Neuronal stem cell (in vitro differentiated cells): ENCODE measurements around the gene TCF19.
A peak's percentile ranks its signal among the peaks of the same experiment; 100 is the strongest.
"Not testable (repeated sequence)": the region's sequence is repeated elsewhere in the genome, so short reads cannot be mapped to it uniquely, and the experiment has no call there.

ENCODE experiments used
- DNase-seq: peaks from one replicate; pipeline ENCODE4 v3.0.0-alpha.2; 2013; ENCODE audit warnings: low spot score
- H2AFZ ChIP-seq: one replicate; pipeline ENCODE4 v1.6.1; 2013; ENCODE audit warnings: mild to moderate bottlenecking, low read length, inconsistent platforms
- H2AK5ac ChIP-seq: 2 replicates; pipeline ENCODE4 v1.6.1; 2013; ENCODE audit warnings: low read depth, mild to moderate bottlenecking, inconsistent platforms, low read length, moderate library complexity, mixed read lengths
- H2BK120ac ChIP-seq: 2 replicates; pipeline ENCODE4 v1.6.1; 2013; ENCODE audit warnings: low read depth, mild to moderate bottlenecking, inconsistent platforms, low read length, moderate library complexity, mixed read lengths
- H2BK12ac ChIP-seq: one replicate; pipeline ENCODE4 v1.6.1; 2013; ENCODE audit warnings: low read length, inconsistent platforms
- H2BK15ac ChIP-seq: 2 replicates; pipeline ENCODE4 v1.6.1; 2013; ENCODE audit warnings: mild to moderate bottlenecking, low read length, inconsistent platforms, mixed read lengths
- H2BK5ac ChIP-seq: one replicate; pipeline ENCODE4 v1.6.1; 2013; ENCODE audit warnings: inconsistent platforms, mild to moderate bottlenecking, low read length, moderate library complexity
- H3K14ac ChIP-seq: one replicate; pipeline ENCODE4 v1.6.1; 2013; ENCODE audit warnings: low read length, inconsistent platforms
- H3K18ac ChIP-seq: 2 replicates; pipeline ENCODE4 v1.6.1; 2013; ENCODE audit warnings: low read length, inconsistent platforms
- H3K23ac ChIP-seq: 2 replicates; pipeline ENCODE4 v1.6.1; 2013; ENCODE audit warnings: low read depth, mild to moderate bottlenecking, mixed read lengths, low read length, inconsistent platforms; ENCODE audit not compliant: poor library complexity
- H3K27ac ChIP-seq: replicated peaks from 3 replicates; pipeline ENCODE4 v1.5.1; 2013; ENCODE audit warnings: low read length, inconsistent platforms
- H3K27me3 ChIP-seq, 3 experiments: 2 replicates each; pipeline ENCODE4 v1.6.1; 2013; ENCODE audit warnings: low read length in 3 of 3, mild to moderate bottlenecking in 2 of 3, inconsistent platforms in 1 of 3, low read depth in 1 of 3, mixed read lengths in 1 of 3, moderate library complexity in 1 of 3; ENCODE audit not compliant: control insufficient read depth in 3 of 3, insufficient read depth in 3 of 3
- H3K36me3 ChIP-seq, 2 donors: replicated peaks in 1 of 2; 2 replicates each; pipeline ENCODE4 v1.6.1; 2013; ENCODE audit warnings: low read length in 2 of 2; ENCODE audit not compliant: control insufficient read depth in 2 of 2, insufficient read depth in 2 of 2
- H3K4ac ChIP-seq: 2 replicates; pipeline ENCODE4 v1.6.1; 2013; ENCODE audit warnings: inconsistent platforms, mild to moderate bottlenecking, low read length, moderate library complexity
- H3K4me1 ChIP-seq, 2 donors: 1 replicate in 1 of 2; 2 replicates in 1 of 2; pipeline ENCODE4 v1.6.1; 2013; ENCODE audit warnings: low read length in 2 of 2, low read depth in 1 of 2; ENCODE audit not compliant: control insufficient read depth in 2 of 2, insufficient read depth in 1 of 2
- H3K4me2 ChIP-seq: one replicate; pipeline ENCODE4 v1.6.1; 2013; ENCODE audit warnings: mild to moderate bottlenecking, low read length, inconsistent platforms; ENCODE audit not compliant: insufficient read depth, poor library complexity, severe bottlenecking
- H3K4me3 ChIP-seq, 2 donors: 2 replicates each; pipeline ENCODE4 v1.5.1; 2013; ENCODE audit warnings: low read length in 2 of 2, mild to moderate bottlenecking in 2 of 2, inconsistent platforms in 1 of 2, moderate library complexity in 1 of 2
- H3K79me1 ChIP-seq: one replicate; pipeline ENCODE4 v1.6.1; 2013; ENCODE audit warnings: low read depth, mild to moderate bottlenecking, inconsistent platforms, low read length, moderate library complexity
- H3K9ac ChIP-seq: one replicate; pipeline ENCODE4 v1.6.1; 2013; ENCODE audit warnings: mild to moderate bottlenecking, low read depth, low read length, inconsistent platforms; ENCODE audit not compliant: poor library complexity
- H3K9me3 ChIP-seq, 2 donors: replicated peaks in 1 of 2; 2 replicates each; pipeline versions ENCODE3 to v1.6.1; 2013; ENCODE audit warnings: low read length in 2 of 2, mild to moderate bottlenecking in 2 of 2, inconsistent platforms in 1 of 2, low read depth in 1 of 2, mixed read lengths in 1 of 2, moderate library complexity in 1 of 2; ENCODE audit not compliant: control insufficient read depth in 2 of 2, insufficient read depth in 1 of 2
- H4K8ac ChIP-seq: one replicate; pipeline ENCODE4 v1.6.1; 2013; ENCODE audit warnings: low read depth, mild to moderate bottlenecking, inconsistent platforms, low read length, moderate library complexity
- H4K91ac ChIP-seq: one replicate; pipeline ENCODE4 v1.6.1; 2013; ENCODE audit warnings: low read length, low read depth, mild to moderate bottlenecking, inconsistent platforms; ENCODE audit not compliant: poor library complexity
- WGBS, 2 donors: extraction: QIAGEN DNeasy Blood & Tissue Kit; methylation state at CpG; one replicate each; pipeline ENCODE4 v1.1.7; 2013; ENCODE audit warnings: missing lambda C conversion rate in 2 of 2, mixed read lengths in 1 of 2; ENCODE audit not compliant: insufficient read length in 2 of 2, insufficient replicate concordance in 1 of 2; ENCODE audit errors: extremely low coverage in 2 of 2; 5-methylcytosine and 5-hydroxymethylcytosine counted together

TCF19 gene

DNA sequence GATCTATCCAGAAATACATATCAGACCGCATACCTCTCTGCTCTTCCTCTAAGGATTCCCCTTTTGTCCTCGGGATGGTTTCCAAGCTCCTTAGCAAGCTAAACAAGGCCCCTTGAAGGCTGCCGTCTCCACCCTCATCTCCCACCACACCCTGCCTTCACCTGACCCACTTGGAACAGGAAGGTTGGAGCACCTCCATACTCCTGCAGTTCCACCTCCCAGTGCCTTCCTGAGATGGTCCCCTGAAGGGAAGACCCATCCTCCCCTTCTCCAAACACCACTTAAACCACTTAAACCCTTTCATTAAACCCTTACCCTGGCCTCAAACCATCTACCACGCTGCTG lies 20.6 kb downstream of the TCF19 start:
- Histone ChIP-seq H3K4me2 (no peak overlapping the region), H4K8ac (no peak overlapping the region), H4K91ac (no peak overlapping the region), H3K27me3 (peaks cover 0 to 2% (median 0%) of the 10 kb centered on the region in 3 experiments), H3K14ac (no peak overlapping the region), H3K23ac (no peak overlapping the region), H3K9me3 (no peaks in the 10 kb centered on the region), H2BK120ac (no peak overlapping the region), H3K79me1 (no peaks in the 10 kb centered on the region), H3K4me3 (no peak overlapping the region), H2AK5ac (no peak overlapping the region), H2BK5ac (no peak overlapping the region), H3K36me3 (no peaks in the 10 kb centered on the region), H2BK12ac (no peak overlapping the region), H3K9ac (no peak overlapping the region), H2AFZ (no peak overlapping the region), H3K27ac (no peak overlapping the region), H2BK15ac (no peak overlapping the region), H3K18ac (no peak overlapping the region), H3K4ac (no peak overlapping the region), H3K4me1 (no peaks in the 10 kb centered on the region)
- DNase-seq: no peak
- 100% methylated on average over 1 of the region's 4 CpGs; no CpG with 5 or more reads in 1 of the 2 donors for whole genome bisulfite sequencing, 2 donors

DNA sequence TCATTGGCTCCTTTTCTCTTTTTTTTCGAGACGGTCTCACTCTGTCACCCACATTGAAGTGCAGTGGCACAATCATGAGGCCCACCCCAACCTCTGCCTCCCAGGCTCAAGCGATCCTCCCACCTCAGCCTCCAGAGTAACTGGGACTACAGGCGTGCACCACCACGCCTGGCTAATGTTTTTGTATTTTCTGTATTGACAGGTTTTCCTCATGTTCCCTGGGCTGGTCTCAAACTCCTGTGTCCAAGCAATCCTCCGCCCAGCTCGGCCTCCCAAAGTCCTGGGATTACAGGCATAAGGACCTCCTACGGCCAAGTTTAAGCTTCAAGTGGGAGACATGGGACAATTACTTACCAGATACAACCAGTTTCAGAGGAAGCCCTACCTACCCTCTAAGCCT lies 21.5 kb downstream of the TCF19 start:
- H3K9ac ChIP-seq: no peak overlapping the region
- H2BK12ac ChIP-seq: no peak overlapping the region
- no peak overlapping the region for H3K27ac ChIP-seq
- no peaks in the 10 kb centered on the region for H3K9me3 ChIP-seq
- no peak overlapping the region for H3K18ac ChIP-seq
- H4K8ac ChIP-seq: no peak overlapping the region
- H2BK15ac ChIP-seq: no peak overlapping the region
- no peak overlapping the region for H3K23ac ChIP-seq
- H3K36me3 ChIP-seq: no peaks in the 10 kb centered on the region
- H2AFZ ChIP-seq: no peak overlapping the region
- H3K4me3 ChIP-seq: no peak overlapping the region
- no peak overlapping the region for H3K14ac ChIP-seq
- no peaks in the 10 kb centered on the region for H3K79me1 ChIP-seq
- no peak for DNase-seq
- no peak overlapping the region for H3K4me2 ChIP-seq
- H2BK5ac ChIP-seq: no peak overlapping the region
- no peak overlapping the region for H2AK5ac ChIP-seq
- no peak overlapping the region for H4K91ac ChIP-seq
- WGBS, 2 donors: no CpG with 5 or more reads among the region's 8 CpGs
- H3K4me1 ChIP-seq: no peaks in the 10 kb centered on the region
- no peak overlapping the region for H2BK120ac ChIP-seq
- peaks cover 0 to 2% (median 0%) of the 10 kb centered on the region in 3 experiments for H3K27me3 ChIP-seq
- H3K4ac ChIP-seq: no peak overlapping the region

DNA sequence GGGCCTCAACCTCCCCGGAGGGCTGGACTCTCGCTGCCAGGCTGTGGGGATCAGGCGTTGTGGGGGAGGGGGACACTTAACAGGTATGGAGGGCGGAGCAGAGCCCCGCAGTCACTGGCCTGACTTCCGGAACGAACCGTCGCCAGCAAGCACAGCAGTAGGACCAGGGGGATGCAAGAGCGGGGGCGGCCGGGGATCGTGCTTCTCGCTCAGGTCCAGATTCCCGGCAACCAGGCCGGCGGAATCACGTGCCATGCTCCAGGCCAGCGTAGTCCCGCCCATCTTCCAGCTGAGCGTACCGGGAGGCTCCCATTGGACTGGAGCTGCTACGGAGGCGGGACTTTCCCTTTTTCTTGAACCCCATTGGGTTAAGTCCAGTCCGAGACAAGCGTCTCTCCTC lies 22.1 kb downstream of the TCF19 start:
- Histone ChIP-seq H2AK5ac (no peak overlapping the region), H4K8ac (no peak overlapping the region), H2BK5ac (no peak overlapping the region), H3K4me1 (no peaks in the 10 kb centered on the region), H3K36me3 (no peaks in the 10 kb centered on the region), H3K23ac (no peak overlapping the region), H3K4me2 (no peak overlapping the region), H2BK120ac (no peak overlapping the region), H3K18ac (peak overlapping the region; percentile 64), H3K79me1 (no peaks in the 10 kb centered on the region), H3K9me3 (no peaks in the 10 kb centered on the region), H4K91ac (no peak overlapping the region), H3K4me3 (no peak overlapping the region), H2BK12ac (no peak overlapping the region), H2BK15ac (peak overlapping the region; percentile 94), H3K27me3 (peaks cover 0 to 2% (median 0%) of the 10 kb centered on the region in 3 experiments), H3K14ac (peak overlapping the region; percentile 82), H2AFZ (no peak overlapping the region), H3K9ac (no peak overlapping the region), H3K4ac (no peak overlapping the region), H3K27ac (no peak overlapping the region)
- no CpG with 5 or more reads among the region's 26 CpGs for WGBS, 2 donors
- no peak for DNase-seq

DNA sequence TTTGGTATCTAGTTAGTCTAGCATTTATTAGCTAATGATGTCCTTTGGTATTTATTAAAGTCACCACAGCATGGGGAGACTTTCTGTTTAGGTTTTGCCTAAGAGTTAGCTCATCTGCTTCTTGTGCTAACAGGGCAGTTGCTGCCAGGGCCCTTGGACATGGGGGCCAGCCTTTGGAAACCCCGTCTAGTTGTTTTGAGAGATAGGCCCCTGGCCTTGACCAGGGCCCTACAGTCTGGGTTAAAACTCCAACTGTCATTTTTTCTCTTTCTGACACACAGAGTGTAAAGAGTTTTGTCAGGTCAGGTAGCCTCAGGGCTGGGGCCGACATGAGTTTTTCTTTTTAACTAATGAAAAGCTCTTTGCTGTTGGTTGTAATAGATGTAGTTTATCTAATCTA lies 24.9 kb downstream of the TCF19 start:
- H3K9me3 ChIP-seq, H2AFZ ChIP-seq, H4K91ac ChIP-seq, H2BK120ac ChIP-seq, H3K23ac ChIP-seq, H3K27ac ChIP-seq, H3K4me2 ChIP-seq, DNase-seq, H3K79me1 ChIP-seq, H3K36me3 ChIP-seq, H2AK5ac ChIP-seq, H3K4me1 ChIP-seq, H2BK5ac ChIP-seq, H3K9ac ChIP-seq, H3K27me3 ChIP-seq, H2BK12ac ChIP-seq, H2BK15ac ChIP-seq, H3K14ac ChIP-seq, H3K4me3 ChIP-seq, H4K8ac ChIP-seq, H3K4ac ChIP-seq, H3K18ac ChIP-seq: not testable (repeated sequence)
- no CpG with 5 or more reads among the region's 2 CpGs for WGBS, 2 donors
